Femur (tissue), 1 donor: ENCODE measurements around the gene CD48.

Experiments used
- DNase-seq: peaks from one replicate; pipeline ENCODE4 v3.0.0-alpha.2; 2017

CD48 gene

DNA sequence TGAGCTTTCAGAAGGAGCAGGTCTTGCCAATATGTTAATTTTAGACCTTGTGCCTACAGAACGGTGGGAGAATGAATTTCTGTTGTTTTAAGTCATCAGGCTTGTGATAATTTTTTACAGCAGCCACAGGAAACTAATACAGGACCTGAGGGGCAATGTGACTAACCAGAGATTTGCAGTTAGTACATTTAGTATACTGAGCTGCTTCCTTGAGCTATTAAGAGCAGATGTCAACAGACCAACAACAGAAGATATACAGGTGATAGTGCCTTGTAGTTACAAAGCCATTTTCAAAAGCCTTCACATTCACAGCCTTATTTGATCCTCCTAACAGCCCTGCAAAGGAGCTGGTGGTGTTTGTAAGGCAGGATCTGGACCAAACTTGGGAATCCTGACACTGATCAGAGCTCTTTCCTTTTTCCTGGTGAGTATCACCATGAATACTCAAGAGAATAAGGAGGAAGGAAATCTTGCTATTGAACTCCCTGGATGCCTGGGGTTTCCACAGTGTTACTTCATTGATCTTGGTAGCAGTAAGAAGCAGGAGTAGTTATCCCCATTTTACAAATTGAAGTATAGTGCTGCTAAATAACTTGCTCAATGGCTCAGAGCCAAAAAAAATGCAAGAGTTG, 60.1 kb downstream of the CD48 start:
- DNase-seq = no peak

DNA sequence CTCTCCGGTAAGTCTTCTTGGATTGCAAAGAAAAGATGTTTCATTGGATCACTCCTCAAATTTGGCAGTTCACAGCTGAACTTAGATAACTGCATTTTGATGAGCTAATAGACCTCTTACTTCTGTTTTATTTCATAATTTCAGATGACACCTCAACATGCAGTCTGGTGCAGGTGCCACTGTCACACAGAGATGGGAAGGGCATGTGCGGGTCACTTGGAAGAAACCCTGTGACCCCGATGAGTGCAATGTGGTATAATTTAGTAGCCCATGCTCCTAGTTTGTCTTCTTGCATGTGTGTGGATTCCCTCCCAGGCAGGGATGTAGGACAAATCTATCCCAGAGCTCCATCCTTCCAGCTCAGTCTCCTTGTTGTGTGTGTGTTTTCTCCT, 64.3 kb downstream of the CD48 start:
- no peak for DNase-seq

DNA sequence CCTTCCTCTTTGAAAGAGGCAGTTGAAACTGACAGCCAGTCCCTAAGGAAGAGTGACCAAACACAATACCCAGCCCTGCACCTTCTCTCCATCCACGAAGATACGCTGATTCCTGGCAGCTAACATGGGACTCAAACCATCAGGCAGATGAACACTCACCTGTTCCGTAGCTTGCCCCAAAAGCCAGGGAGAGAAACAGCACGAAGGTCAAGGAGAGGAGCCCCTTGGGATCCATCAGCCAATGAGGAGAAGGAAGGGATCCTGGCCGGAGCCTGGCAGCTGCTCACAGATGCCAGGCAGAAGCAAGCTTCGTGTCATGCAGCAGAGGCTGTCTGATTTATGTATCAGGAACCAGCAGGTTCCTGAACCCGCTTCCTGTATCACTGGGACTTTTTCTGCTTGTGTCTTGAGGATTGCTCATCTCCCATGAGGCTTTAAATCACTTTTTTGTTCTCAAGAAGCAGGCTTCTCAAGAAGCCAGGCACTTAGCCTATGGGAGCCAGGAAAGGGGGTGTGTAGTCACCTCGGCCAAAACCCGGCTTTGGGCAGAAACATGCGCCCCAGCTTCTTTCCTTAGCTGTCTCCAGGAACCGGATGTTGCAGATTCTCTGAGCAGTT, 64.8 kb downstream of the CD48 start, which contains the start of gene SLAMF1:
TSS of gene SLAMF1 (minus strand) at position 334 of the 618 bp plus-strand sequence. CDS start at position 235, 99 bp downstream.
- no peak for DNase-seq

DNA sequence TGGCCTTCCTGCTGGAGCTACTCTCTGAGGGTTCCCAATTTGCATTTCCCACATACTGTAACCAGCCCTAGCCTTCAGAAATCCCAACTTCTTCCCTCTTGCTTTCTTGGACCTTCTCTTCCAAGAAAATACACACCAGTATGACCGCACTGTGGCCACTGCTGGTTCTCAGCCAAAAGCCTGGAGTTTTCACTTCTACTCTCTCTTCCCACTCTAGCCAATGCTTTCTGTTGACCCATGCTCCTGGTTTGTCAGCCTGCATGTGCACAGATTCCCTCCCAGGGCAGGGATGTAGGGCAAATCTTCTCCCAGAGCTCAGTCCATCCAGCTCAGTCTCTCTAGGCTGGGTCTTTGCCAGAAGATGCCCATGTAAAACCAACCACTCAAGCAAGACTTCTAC, 65.4 kb downstream of the CD48 start:
- DNase-seq = no peak

DNA sequence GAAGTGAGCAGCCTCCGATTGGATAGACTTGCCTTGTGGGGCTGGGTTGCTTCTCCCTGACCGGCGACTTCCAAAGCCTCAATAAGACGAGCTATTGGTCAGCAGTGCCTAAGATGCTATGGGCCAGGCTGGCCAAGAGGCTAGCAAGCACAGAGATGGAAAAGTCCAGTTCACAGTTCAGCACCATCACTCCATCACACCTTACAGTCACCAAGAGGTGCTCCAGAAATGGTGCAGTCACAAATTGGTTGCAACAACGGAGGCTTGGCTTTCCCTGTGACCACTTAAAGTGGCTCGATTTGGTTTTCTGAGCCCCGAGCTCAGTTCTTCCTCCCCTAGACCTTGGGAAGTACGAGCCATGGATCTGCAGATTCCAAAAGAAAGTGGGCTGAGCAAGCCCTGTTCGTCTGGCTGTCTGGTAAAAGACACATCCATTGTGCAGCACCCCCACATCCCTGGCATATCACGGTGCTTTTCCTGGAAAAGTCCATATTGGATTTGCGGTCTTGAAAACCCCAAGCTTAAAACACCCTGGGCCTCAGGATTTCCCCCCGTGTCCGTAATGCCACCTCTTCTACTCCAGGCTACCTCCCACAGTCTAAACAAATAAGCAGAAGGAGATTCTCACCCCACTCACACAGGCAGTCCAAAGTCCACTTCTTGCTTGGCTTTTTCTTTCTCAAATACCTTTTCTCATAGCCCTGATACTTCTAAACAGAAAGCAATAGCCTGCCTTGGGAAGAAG, 66.1 kb downstream of the CD48 start:
- DNase-seq = no peak

DNA sequence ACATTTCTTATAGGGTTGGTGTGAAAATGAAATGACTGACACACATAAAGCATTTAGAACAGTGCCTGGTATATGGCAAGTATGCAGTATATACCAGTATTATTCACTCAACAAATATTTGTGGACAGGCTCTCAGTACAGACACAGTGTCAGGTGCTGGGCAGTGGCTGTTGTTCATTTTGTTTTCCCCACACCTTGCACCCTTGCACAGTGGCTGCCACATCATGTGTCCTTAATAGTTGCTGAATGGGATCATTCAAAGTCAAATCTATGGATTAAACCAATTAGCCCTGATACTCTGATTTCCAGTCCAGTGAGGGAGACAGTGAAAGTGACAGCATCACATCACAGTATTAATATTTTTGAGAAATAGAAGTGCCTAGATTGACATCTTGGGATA, 67.2 kb downstream of the CD48 start:
- DNase-seq = no peak

DNA sequence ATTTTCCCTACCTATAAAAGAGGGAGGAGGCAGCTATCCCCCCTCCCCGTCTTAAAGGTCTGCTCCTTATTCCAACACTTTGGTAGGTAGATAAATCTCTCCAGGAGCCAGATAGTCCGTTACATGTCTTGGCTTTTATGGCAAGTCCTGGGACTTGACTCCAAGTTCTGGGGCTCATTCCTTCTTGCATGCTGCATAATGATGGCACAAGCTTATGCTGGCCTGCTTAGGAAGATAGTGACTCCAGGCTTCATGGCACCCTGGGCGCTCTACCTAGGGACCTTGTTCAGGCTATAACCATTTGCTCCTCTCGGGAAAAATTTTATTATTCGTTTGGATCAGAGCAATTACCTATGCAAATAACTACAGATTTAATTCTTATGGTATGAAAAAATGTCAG, 68.5 kb downstream of the CD48 start:
- DNase-seq = no peak

DNA sequence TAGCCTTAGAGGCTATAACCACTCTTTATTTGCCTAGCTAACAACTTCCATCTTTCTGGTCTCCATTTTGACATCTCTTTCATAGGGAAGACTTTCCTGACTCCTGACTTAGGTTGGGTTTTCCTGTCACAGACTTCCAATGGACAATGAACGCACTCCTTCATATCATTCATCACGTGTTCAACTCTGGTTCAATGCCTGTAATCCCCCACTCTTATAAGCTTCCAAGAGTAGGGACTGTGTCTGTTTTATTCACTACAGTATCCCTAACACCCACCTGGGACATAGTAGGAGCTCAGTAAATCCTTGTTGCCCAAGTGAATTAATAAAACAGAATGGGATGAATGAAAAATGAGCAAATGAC, 69.4 kb downstream of the CD48 start:
- DNase-seq = no peak

DNA sequence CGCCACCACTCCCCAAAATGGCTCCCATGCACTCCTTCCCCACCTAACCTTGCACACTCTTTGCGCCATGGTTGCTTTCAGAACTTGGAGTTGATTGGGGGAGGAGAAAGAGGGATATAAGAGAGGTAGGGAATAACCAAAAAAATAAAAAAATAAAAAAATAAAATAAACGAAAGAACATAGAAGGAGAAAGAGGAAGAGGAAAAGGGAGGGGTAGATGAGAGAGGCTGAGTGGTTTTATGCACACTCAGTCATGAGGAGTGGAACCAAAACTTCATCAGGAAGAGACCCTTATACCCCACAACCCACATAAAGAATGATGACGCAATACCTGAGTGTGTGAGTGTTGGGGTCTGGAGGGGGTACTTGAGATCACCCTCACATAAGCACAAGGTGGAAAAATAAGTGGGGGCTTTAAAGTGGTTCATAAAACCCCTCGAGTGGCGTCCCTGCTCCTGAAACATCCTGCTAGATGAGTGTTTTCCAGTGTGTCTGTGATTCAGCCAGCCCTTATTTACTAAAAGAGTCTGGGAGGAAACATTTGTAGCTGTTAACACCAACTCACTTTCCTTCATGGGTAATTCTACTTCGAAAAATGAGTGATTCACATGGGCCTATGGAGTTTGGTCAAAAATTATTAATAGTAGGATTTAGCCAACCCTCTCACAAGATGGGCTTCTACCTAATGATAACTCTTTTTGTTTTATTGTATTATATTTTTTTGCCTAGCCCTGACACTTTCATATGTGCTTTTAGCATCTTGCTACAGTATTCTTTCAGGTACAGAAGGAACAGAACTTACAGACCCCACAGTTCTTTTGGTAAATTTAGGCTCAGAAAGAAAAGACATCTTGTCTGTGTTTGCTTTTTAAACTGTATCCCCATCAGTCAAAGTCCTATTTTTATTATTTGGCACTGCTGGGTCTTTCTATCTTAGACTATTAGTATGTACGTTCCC, 70.0 kb downstream of the CD48 start:
- no peak for DNase-seq

DNA sequence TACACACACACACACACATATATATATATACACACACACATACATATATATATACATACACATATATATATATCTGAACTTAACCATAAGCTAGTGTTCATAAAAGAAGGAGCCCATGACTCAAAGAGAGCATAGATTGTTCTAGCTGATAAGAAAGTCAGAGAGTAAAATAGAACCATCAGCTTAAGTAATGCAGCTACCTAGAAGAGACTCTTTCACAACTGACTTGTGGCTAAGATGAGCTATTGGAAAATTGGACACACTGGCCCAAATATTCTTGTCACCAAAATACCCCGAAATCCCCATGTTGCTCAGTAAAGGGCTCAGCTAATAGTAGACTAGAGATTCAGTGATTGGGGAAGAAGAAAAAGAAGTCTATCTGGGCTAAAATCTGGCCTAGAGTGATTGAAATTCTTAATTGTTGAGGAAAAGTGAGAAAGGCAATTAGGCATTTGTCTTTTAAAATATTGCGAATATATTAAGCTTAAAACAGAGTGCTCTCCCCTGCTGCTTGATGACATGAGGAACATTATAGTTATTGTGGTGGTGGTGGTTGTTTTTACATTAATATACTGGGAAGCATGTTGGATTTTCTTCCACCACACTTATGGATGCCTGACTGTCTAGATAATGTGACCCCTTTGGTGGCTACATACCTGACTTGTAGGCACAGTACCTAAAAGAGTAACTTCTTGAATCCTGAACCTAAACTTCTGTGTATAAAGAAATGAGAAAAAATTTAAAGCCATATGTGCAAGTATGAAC, 71.1 kb downstream of the CD48 start:
- DNase-seq = no peak

DNA sequence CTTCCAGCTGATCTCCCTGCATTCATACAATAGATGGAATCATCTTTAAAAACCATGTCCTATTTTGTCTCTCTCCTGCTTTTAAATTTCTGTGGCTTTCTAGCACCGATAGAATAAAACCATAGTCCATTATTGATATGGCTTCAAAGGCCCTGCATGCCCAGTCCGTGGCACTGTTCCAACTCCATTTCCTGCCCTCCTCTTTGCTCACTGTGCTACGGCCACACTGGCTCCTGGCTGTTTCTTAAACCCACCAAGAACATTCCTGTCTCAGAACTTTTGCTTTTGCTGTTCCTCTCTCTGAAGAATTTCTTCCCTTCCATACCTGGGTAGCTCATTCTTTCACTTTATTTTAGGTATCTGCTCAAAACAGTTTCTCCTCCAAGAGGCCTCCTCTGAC, 72.0 kb downstream of the CD48 start:
- no peak for DNase-seq

DNA sequence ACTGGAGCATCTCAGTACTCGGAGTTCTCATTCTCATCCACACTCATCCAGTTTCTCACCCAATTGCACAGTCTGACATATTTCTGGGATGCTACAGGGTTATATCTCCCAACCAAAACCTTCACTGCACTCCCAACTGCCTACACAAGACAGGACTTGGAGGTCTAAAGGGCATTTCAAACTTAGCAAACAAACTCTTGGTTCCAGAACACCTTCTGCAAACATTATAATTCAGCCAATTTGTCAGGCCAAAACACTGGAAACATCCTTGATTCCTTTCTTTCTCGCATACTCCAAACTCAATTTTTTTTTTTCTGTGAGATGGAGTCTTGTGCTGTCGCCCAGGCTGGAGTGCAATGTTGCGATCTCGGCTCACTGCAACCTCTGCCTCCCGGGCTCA, 72.7 kb downstream of the CD48 start:
- no peak for DNase-seq

DNA sequence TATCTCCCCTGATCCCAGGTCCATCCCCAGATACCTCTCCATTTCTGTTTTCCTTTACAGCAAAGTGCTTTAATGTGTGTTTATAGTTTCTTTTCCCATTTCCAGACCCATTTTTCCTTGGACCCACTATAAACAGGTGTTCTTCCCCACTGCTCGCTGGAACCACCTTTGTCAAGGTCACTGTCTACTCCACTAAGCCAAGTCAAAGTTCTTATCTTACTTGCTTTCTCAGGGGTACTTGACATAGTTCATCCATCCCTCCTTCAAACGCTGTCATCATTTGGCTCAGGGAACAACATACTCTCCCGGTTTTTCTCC, 73.1 kb downstream of the CD48 start:
- DNase-seq = no peak

DNA sequence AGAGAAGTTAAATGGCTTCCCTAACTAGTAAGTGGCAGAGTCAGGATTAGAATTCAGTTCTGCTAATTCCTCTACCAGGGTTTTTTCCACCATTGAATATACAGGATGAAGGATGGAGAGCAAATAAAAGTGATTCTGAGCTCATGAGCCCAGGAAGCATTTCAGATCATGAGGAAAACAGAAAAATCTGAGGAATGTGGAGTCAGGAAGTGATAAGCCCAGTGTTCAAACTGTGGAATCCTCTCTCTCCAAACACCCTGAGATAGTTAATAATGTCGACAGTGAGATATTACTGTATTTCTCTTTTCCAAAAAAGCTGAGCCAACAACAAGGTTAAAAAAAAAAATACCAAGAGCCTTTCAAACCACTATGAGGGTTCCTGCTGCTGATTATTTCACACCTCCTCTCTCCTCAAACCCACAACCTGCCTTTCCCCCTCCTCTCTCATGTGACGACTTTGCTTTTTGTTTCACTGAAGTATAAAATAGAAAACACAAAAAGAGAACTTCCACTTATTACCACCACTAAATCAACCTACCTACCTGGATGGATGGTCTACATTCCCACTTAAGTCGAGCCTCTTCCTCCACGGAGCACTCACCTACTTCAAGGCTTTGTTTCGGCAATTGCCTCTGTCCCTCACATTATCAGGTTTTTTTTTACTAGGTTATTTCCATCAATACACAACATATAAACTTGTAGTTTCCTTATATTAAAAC, 73.6 kb downstream of the CD48 start:
- DNase-seq = no peak

DNA sequence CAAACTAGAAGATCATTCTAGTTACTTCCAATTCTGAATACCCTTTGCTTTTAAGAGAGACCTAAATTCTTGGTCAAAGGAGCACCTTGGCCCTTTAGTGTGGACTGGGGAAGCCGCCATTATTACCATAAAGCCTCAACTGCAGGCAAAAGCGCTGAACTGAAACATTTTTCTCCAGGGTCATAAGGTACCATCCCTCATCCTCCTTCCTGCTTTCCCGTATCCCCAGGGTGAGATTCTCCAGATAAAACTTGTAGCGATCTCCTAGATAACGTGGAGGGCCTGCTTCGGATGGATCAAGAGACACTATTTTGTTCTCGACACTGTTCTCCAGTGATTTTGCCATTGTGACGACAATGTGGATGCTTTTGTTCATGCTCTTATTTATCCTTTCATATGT, 74.6 kb downstream of the CD48 start:
- DNase-seq = no peak

DNA sequence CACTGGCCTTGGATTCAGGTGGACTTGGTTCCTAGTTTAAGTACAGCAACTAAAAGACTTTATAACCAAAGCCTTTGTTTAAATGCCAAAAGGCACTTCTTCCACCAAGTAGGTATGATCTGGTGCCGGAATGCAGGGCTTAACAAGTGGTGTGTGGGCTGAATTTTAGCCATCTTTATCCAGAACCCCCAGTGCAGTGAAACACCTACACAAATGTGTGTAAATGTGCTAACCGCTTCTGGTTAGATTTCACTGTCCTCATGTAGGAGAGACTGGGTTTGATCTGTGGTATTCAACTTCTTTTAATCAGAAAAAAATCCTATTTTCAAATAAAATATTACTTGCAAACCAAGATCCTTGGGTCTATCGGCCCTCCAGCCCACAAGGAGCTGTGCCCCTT, 75.1 kb downstream of the CD48 start:
- DNase-seq = no peak

DNA sequence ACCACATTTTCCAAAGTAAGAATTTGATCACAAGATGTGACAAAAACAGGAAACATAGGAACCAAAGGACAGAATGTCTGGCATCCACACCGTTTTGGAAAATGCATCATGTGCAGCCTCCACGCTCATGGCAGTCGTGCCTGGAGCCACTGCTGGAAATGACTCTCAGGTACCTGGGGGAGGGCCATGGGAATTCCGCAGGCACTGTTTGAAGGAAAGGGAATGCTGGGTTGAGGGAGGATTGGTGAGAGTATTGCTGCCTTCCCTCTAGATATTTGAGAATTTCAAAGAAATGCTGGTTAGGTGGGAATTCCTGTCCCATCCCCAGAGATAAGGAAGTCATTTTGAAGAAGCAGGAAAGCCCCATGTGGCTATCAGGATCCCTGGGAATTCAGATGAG, 75.5 kb downstream of the CD48 start:
- DNase-seq = no peak

DNA sequence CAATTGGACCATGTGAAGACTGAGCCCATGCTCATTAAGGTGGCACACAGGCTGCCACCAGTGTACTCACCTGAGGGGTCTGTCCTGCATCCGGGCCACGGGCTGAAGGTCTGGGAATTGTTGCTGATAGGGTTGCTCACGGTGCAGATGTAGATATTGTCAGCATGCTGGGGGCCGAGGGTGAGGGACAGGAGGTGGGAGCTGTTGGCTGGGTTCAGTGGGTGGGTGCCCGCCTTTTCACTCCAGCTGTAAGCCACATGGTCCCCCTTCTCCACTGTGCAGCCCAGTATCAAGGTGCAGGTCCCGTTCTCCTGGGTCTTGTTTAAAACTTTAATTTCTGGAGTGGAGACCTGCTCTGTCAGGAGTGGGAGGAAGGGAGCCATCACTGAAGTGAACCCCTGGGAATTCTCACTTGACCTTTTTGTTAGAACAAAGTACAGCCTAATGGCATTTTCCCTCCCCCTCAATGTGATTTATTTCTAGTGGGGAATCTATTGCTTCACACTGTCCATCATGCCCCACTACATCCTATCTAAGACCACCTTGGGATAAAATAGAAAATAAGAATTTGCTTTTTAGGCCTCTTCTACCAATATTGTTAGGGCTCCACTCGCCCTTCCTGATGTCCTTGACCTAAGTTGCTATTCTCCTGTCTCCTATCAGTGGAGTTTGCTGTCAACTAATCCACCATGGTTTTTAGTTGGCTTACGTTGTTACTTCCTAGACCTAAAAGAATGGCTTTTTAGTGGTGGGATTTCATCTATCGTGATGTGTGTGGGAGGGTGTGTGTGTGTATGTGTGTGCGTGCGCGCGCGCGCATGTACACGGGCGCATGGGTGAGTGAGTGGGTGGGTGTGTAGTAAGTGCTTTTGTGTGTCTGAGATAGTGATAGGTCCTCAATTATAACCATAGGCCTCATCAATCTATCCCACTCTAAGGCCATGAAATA, 76.8 kb downstream of the CD48 start:
- DNase-seq = no peak

DNA sequence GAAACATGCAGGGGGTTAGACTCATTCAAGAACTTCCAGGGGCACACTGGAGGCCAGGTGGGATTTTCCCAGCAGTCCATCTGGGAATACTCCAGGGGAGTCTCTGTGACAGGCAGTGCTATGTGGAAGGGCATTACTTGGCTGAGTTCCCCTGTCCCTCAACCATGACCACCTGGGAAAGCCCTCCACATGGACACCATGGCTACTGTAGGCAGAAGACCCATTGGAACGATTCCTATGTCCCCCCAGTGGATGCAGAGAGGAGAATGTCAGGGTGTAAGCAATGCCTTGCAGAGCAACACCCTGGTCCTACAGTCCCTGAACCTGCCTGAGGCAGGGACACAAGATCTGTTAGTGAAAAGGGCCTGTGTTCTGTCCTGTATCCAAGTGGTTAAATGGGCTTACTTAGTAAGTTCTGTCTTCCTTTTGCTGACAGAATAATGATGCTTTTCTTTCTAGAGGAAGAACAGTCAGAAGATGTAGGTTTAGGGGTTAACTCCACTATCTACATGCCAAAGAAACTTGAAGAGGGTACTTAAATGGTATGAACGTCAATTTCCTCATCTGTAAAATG, 78.2 kb downstream of the CD48 start:
- no peak for DNase-seq

DNA sequence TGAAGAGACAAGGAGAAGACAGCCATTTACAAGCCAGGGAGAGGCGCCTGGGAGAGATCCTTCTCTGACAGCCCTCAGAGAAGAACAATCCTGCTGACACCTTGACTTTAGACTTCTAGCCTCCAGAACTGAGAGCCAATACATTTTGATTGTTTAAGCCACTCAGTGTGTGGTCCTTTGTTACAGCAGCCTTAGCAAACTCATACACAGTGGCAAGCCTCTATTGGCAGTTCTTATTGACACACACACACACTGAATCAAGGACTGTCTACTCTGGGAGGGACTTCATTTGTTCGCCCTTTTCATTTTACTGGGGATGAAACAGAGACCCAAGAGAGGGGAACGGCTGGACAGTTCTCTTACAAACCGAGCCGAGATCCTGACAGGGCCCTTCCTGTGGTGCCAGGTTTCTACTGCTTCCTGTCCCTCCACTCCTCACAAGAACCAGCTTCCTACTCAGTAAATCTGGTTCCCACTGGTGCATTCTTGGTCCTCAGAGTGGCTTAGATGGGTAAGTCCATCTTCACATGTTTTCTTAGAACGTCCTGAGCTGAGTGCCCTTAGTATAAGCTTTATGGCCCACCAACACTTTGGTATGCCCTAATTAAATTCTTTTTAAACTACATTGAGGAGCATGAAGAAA, 79.5 kb downstream of the CD48 start:
- no peak for DNase-seq
